Kidney (tissue), 14 donors: Measurements from ENCODE around the gene MARK1. TPM values are rescaled to one million over a fixed set of nuclear protein-coding genes. Genes with fewer than 3 reads are reported as not detected.

ENCODE experiments used
- DNase-seq, 5 donors: peaks; one replicate each; pipeline ENCODE4 v3.0.0-alpha.2; 2013 to 2020
- FAIRE-seq: peaks from 2 replicates; lab custom pipeline; 2012; peaks lifted over from hg19 to GRCh38; lab: Jason Lieb, UNC
- H3K27ac ChIP-seq, 2 donors: one replicate each; pipeline ENCODE4 v1.7.0; 2013; ENCODE audit warnings: low read depth in 2 of 2, low read length in 2 of 2, inconsistent platforms in 1 of 2
- H3K27me3 ChIP-seq: one replicate; pipeline ENCODE4 v1.7.1; 2013; ENCODE audit warnings: low read length, inconsistent platforms; ENCODE audit not compliant: control insufficient read depth, insufficient read depth
- H3K36me3 ChIP-seq, 3 donors: one replicate each; pipeline versions ENCODE4 v1.7.0 to v1.7.1; 2013; ENCODE audit warnings: low read length in 3 of 3, control low read depth in 1 of 3, inconsistent platforms in 1 of 3; ENCODE audit not compliant: insufficient read depth in 3 of 3, control insufficient read depth in 2 of 3
- H3K4me1 ChIP-seq, 3 donors: one replicate each; pipeline versions ENCODE4 v1.7.0 to v1.7.1; 2013; ENCODE audit warnings: low read length in 3 of 3, inconsistent platforms in 1 of 3, low read depth in 1 of 3; ENCODE audit not compliant: control insufficient read depth in 2 of 3, insufficient read depth in 2 of 3
- H3K4me3 ChIP-seq, 3 donors: one replicate each; pipeline versions ENCODE4 v1.7.0 to v1.8.1; 2013; ENCODE audit warnings: low read length in 3 of 3, control low read depth in 1 of 3, inconsistent platforms in 1 of 3
- H3K9ac ChIP-seq, 3 donors: one replicate each; pipeline versions ENCODE4 v1.7.0 to v1.7.1; 2013; ENCODE audit warnings: low read length in 3 of 3, control low read depth in 1 of 3, inconsistent platforms in 1 of 3
- H3K9me3 ChIP-seq, 3 donors: one replicate each; pipeline versions ENCODE4 v1.7.0 to v1.7.1; 2013; ENCODE audit warnings: low read length in 3 of 3, control low read depth in 1 of 3, inconsistent platforms in 1 of 3; ENCODE audit not compliant: control insufficient read depth in 2 of 3, insufficient read depth in 1 of 3
- intact Hi-C: fragments of 100-400 bp; cut with DNase I; formaldehyde crosslinking; loops from one replicate; pipeline ENCODE4 v1.11.1; 2022
- polyA plus RNA-seq: library from polyadenylated mRNA; stranded (reverse); fragments of 350-450 nt; fragmentation: Illumina TruSeq; extraction: RNeasy Lipid Tissue Mini Kit (QIAGEN cat#74804); gene quantifications from one replicate; pipeline ENCODE4 v1.2.3, GENCODE V29; 2014; ENCODE audit warnings: low read depth, low replicate concordance; ENCODE audit not compliant: insufficient read depth
- total RNA-seq: library from RNA; stranded (reverse); fragmentation: NEBNext Ultra II Directional; extraction: Animal tissue kit (Norgen Biotek cat#: 25700); gene quantifications from one replicate; pipeline ENCODE4 v1.2.1, GENCODE V29; 2021
- TF ChIP-seq, protein P1 (sequence below): IDR thresholded peaks from 3 replicates; pipeline ENCODE4 v1.5.1; 2012; ENCODE audit warnings: mild to moderate bottlenecking, moderate library complexity, borderline replicate concordance; ENCODE audit not compliant: insufficient read depth; ENCODE audit errors: extremely low read depth
- donor health status: control.
- donor health status: control.
- donor health status: control.
- donor health status: control.
- donor health status: control.
- donor health status: DM: yes; HTN: yes; CAD: no.
- donor health status: Normal renal cell carcinoma (clear cell type).

MARK1 gene
- total and polyA plus RNA-seq, 2 donors from 2014 or later, result 2.6 to 5.3 TPM

DNA sequence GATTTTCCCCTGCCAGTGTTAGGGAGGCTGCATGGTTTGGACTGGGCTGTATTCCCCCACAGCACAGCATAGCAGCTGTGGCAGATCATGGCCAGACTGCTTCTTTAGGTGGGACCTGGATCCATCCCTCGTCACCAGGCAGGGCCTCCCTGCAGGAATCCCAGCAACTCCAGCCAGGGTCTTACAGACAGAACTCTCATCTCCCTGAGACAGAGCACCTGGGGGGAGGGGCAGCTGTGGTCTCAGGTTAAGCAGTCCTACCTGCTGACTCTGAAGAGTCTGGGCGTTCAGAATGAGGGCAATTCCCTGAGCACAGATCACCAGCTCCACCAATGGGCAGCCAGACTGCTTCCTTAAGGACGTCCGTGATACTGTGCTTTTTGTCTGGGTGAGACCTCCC is 114.3 kb downstream of the MARK1 start:
- intact Hi-C loops, result no loop called here
- H3K36me3 ChIP-seq, result no peaks in the 10 kb centered on the region
- H3K4me1 ChIP-seq, result no peaks in the 10 kb centered on the region
- FAIRE-seq, result no peak
- H3K4me3 ChIP-seq, result no peak overlapping the region
- H3K27me3 ChIP-seq, result no peaks in the 10 kb centered on the region
- H3K9me3 ChIP-seq, result no peaks in the 10 kb centered on the region
- no peak overlapping the region for H3K9ac ChIP-seq
- DNase-seq, result no peak
- H3K27ac ChIP-seq, result no peak overlapping the region
- TF ChIP-seq, protein P1, sequence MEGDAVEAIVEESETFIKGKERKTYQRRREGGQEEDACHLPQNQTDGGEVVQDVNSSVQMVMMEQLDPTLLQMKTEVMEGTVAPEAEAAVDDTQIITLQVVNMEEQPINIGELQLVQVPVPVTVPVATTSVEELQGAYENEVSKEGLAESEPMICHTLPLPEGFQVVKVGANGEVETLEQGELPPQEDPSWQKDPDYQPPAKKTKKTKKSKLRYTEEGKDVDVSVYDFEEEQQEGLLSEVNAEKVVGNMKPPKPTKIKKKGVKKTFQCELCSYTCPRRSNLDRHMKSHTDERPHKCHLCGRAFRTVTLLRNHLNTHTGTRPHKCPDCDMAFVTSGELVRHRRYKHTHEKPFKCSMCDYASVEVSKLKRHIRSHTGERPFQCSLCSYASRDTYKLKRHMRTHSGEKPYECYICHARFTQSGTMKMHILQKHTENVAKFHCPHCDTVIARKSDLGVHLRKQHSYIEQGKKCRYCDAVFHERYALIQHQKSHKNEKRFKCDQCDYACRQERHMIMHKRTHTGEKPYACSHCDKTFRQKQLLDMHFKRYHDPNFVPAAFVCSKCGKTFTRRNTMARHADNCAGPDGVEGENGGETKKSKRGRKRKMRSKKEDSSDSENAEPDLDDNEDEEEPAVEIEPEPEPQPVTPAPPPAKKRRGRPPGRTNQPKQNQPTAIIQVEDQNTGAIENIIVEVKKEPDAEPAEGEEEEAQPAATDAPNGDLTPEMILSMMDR, result no peak

DNA sequence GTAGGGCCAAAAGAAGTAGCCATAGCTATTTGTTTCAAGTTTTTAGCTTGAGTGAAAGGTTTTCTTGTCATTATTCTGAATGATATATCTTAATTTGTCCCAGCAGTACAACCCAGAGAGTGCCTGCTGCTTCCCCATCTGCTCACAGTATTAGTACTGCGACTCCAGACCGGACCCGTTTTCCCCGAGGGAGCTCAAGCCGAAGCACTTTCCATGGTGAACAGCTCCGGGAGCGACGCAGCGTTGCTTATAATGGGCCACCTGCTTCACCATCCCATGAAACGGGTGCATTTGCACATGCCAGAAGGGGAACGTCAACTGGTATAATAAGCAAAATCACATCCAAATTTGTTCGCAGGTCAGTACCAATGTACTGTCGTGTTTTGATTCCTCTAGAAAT is 125.1 kb downstream of the MARK1 start:
- Histone ChIP-seq H3K4me1 (no peaks in the 10 kb centered on the region), H3K9me3 (no peaks in the 10 kb centered on the region), H3K27ac (no peak overlapping the region), H3K9ac (no peak overlapping the region), H3K36me3 (no peaks in the 10 kb centered on the region), H3K27me3 (no peaks in the 10 kb centered on the region), H3K4me3 (no peak overlapping the region)
- intact Hi-C loops, result no loop called here
- DNase-seq, result no peak
- TF ChIP-seq, protein P1, result no peak
- no peak for FAIRE-seq

DNA sequence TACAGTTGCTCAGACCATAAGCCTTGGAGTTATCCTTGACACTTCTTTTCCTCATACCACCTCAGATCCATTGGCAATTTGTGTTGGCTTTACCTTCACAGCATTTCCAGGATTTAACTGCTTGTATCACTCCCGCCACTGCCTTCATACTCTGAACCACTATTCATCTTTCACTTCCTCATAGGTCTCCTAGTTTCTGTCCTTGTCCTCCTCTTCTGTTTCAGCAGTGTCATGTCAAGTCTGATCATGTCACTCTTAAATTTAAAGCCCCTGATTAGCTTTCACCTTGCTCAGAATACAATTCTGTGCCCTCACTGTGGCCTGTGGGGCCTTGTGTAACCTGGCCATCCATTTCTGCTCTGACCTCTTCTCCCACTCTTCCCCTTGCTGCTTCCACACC is 127.6 kb downstream of the MARK1 start:
- intact Hi-C loops, result no loop called here
- Histone ChIP-seq H3K4me1 (no peaks in the 10 kb centered on the region), H3K27ac (no peak overlapping the region), H3K9ac (no peak overlapping the region), H3K27me3 (no peaks in the 10 kb centered on the region), H3K4me3 (no peak overlapping the region), H3K36me3 (no peaks in the 10 kb centered on the region), H3K9me3 (no peaks in the 10 kb centered on the region)
- DNase-seq, result no peak
- FAIRE-seq, result no peak
- TF ChIP-seq, protein P1, result no peak

DNA sequence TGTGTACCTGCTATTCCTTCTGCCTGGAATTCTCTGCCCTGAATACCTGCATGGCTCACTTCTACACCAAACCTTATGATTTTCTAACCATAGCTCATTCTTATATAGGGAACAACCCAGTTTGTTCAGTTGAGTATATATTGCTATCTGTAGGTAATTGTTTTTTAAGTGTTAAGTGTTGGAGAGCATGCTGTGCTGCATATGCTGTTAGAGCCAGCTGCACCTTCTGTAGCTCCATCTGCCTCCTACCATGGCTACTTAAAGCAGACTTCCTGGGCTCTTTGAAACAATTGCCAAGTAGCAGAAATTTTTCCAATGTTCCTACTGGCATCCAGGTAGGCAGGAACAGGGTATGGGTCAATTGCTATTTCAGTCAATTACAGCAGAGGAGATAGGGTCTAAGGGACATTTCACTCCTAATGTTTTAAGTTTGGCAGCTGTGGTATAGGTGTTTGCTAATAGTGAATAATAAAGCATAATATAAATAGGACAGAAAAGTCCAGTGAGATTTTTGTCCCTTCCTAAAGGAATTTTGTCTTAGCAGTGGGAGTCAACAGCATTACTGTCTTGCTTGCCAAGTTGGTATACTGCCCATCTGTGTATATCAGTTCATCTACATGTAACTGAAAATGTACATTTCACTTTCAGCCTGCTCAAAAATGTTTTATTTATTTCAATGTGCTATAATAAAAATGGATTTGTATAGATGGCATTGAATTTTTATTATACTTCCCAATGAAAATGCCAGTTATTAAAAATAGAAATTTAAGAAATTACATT is 128.2 kb downstream of the MARK1 start:
- H3K9me3 ChIP-seq, result no peaks in the 10 kb centered on the region
- TF ChIP-seq, protein P1, result no peak
- no peaks in the 10 kb centered on the region for H3K4me1 ChIP-seq
- H3K9ac ChIP-seq, result no peak overlapping the region
- no peak overlapping the region for H3K4me3 ChIP-seq
- H3K27me3 ChIP-seq, result no peaks in the 10 kb centered on the region
- intact Hi-C loops, result no loop called here
- FAIRE-seq (peak; percentile 64), DNase-seq (no peak)
- no peak overlapping the region for H3K27ac ChIP-seq
- no peaks in the 10 kb centered on the region for H3K36me3 ChIP-seq
